Right lobe of liver (tissue), 6 donors: ENCODE data around the gene DENND1B. TPM values are rescaled to one million over a fixed set of nuclear protein-coding genes. Genes with fewer than 3 reads are reported as not detected.

ENCODE experiments used
- ATAC-seq, 4 donors: fragments of 200-7000 bp; cut with Tn5 transposase; one replicate each; pipeline ENCODE4 v1.9.1; 2020; ENCODE audit warnings: mild to moderate bottlenecking in 4 of 4, moderate library complexity in 4 of 4
- DNase-seq, 3 donors: peaks; one replicate each; pipeline ENCODE4 v3.0.0-alpha.2; 2020
- H3K27ac ChIP-seq, 3 donors: fragments of 200-600 bp; one replicate each; pipeline ENCODE4 v1.8.0; 2022
- H3K27me3 ChIP-seq, 2 donors: fragments of 200-600 bp; one replicate each; pipeline ENCODE4 v1.8.0; 2022
- H3K36me3 ChIP-seq, 4 donors: fragments of 200-600 bp; sonication (generic) in 1 of 4; one replicate each; pipeline versions ENCODE4 v1.5.1 to v1.8.0; 2017 to 2022; ENCODE audit warnings: control low read depth in 1 of 4
- H3K4me1 ChIP-seq, 4 donors: fragments of 200-600 bp; sonication (generic) in 1 of 4; one replicate each; pipeline versions ENCODE4 v1.5.1 to v1.8.0; 2017 to 2022; ENCODE audit warnings: control low read depth in 1 of 4
- H3K4me3 ChIP-seq, 3 donors: fragments of 200-600 bp; one replicate each; pipeline ENCODE4 v1.8.0; 2022
- H3K9me3 ChIP-seq, 4 donors: fragments of 200-600 bp; sonication (generic) in 1 of 4; one replicate each; pipeline versions ENCODE4 v1.5.1 to v1.8.0; 2017 to 2022; ENCODE audit warnings: control low read depth in 1 of 4
- POLR2A ChIP-seq: fragments of 450-650 bp; IDR thresholded peaks from one replicate; pipeline ENCODE4 v1.6.1; 2017; ENCODE audit warnings: antibody characterized with exemption, mild to moderate bottlenecking
- WGBS: methylation state at CpG from one replicate; pipeline ENCODE4 v1.1.6; 2018; ENCODE audit warnings: low coverage, low lambda C conversion rate; ENCODE audit not compliant: insufficient coverage; ENCODE audit errors: missing lambda C conversion rate; 5-methylcytosine and 5-hydroxymethylcytosine counted together
- intact Hi-C, 2 donors: fragments of 100-400 bp; cut with DNase I; formaldehyde crosslinking; loops; one replicate each; pipeline versions ENCODE4 v1.11.2 to v1.14.1; 2022
- total RNA-seq, 6 experiments: library from RNA; depleted of rRNA in 2 of 6; stranded (reverse); fragments of >200 nt in 2 of 6; fragmentation: NEBNext Ultra II Directional in 3 of 6; extraction: Animal tissue kit (Norgen Biotek cat#: 25700) in 3 of 6; gene quantifications; one replicate each; pipeline versions ENCODE4 v1.1.0 to v1.2.4, GENCODE V29; 2016 to 2023
- TF ChIP-seq, protein P1 (sequence below), 4 donors: fragments of 200-600 bp in 3 of 4; fragments of 450-650 bp in 1 of 4; IDR thresholded peaks; one replicate each; pipeline versions ENCODE4 v1.5.1 to v1.8.0; 2016 to 2022; ENCODE audit warnings: antibody characterized with exemption in 4 of 4, mild to moderate bottlenecking in 2 of 4
- donor health status: DM: no; HTN: yes; CAD: no.
- donor health status: DM: no; HTN: no; CAD: no.
- donor health status: DM: no; HTN: no; CAD: no.
- donor health status: DM: no; HTN: yes; CAD: no.
- donor health status: DM: no; HTN: yes; CAD: no.

Gene DENND1B
- total RNA-seq, 6 experiments from 2014 or later, result 6.4 to 8.9 (median 7.3) TPM

DNA sequence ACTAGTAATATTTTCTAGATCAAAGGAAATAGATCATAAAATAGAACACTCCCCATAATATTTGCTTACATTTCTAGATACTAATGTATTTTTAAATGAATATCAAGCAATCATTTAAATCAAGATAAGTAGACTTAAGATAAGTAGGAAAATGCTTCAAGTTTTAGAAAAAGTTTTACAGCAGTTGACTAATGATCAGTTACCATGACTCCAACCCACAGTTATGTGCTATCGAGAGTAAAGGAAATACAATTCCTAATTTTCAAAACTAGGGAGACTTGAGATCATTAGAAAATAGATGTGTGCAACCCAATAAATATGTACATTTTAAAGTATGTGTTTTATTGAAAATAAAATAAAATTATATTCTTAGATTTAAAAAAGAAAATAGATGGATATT lies 95.0 kb downstream of the DENND1B start:
- intact Hi-C loops, result no loop called here
- DNase-seq (no peak), ATAC-seq (no peak)
- Histone ChIP-seq H3K9me3 (no peaks in the 10 kb centered on the region), H3K36me3 (no peaks in the 10 kb centered on the region), H3K4me1 (no peaks in the 10 kb centered on the region), H3K4me3 (no peak overlapping the region), H3K27ac (no peak overlapping the region), H3K27me3 (no peaks in the 10 kb centered on the region)
- WGBS, result 100% methylated on average over 1 of the region's 1 CpG
- TF ChIP-seq, protein P1, sequence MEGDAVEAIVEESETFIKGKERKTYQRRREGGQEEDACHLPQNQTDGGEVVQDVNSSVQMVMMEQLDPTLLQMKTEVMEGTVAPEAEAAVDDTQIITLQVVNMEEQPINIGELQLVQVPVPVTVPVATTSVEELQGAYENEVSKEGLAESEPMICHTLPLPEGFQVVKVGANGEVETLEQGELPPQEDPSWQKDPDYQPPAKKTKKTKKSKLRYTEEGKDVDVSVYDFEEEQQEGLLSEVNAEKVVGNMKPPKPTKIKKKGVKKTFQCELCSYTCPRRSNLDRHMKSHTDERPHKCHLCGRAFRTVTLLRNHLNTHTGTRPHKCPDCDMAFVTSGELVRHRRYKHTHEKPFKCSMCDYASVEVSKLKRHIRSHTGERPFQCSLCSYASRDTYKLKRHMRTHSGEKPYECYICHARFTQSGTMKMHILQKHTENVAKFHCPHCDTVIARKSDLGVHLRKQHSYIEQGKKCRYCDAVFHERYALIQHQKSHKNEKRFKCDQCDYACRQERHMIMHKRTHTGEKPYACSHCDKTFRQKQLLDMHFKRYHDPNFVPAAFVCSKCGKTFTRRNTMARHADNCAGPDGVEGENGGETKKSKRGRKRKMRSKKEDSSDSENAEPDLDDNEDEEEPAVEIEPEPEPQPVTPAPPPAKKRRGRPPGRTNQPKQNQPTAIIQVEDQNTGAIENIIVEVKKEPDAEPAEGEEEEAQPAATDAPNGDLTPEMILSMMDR (IDR thresholded peaks at IDR 0.05), result no peak
- no peak for TF ChIP-seq POLR2A

DNA sequence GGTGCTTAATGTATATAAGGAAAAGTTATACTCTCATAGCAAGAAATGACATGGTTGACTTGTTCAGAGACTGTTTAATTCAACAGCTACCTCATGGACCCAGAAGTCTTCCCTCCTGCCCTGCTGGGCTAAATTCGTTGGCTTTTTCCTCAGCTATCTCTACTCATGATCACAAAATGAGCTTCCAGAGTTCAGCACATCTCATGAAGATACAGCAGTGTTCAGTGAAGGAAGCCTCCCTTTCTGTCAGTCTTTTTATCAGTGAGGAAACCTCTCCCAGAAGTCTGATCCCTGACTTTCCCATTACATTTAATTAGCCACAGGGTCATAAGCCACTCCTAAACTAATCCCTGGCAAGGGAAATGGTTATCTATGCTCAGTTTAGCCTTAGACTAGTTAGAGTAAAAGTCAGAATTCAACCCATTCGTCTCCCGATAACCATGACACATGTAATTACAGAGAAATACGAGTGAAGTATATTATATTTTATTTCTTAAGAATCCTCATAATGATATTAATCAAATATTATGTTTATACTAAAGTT lies 97.5 kb downstream of the DENND1B start:
- WGBS, result 70% methylated on average over 4 of the region's 4 CpGs
- H3K27me3 ChIP-seq, result no peaks in the 10 kb centered on the region
- DNase-seq, result no peak
- no peaks in the 10 kb centered on the region for H3K9me3 ChIP-seq
- TF ChIP-seq POLR2A, result no peak
- TF ChIP-seq, protein P1 (IDR thresholded peaks at IDR 0.05), result no peak
- no peak overlapping the region for H3K27ac ChIP-seq
- no peaks in the 10 kb centered on the region for H3K36me3 ChIP-seq
- intact Hi-C loops, result no loop called here
- ATAC-seq, result no peak
- peaks cover 0 to 17% (median 5%) of the 10 kb centered on the region in 4 donors for H3K4me1 ChIP-seq
- H3K4me3 ChIP-seq, result no peak overlapping the region

DNA sequence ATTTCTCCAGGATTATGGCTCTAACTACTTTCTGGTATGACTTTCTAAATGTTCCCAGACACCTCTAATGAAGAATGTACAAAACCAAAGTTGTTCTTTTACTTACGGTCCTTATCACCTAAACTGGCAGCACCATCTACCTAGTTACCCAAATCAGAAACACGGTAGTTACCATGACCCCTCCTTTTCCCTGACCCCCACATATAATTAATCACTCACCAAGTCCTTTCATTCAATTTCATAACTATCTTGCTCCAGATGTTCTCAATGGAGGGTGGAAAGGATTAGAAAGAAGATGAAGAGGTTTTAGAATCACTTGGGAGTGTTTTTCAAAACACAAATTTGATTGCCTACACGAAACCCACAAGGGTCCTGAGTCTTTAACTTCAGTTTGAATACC lies 98.0 kb downstream of the DENND1B start:
- Histone ChIP-seq H3K27me3 (no peaks in the 10 kb centered on the region), H3K4me3 (no peak overlapping the region), H3K4me1 (peaks cover 0 to 19% (median 6%) of the 10 kb centered on the region in 4 donors), H3K9me3 (no peaks in the 10 kb centered on the region), H3K27ac (no peak overlapping the region), H3K36me3 (no peaks in the 10 kb centered on the region)
- DNase-seq (no peak), ATAC-seq (no peak)
- intact Hi-C loops, result no loop called here
- WGBS, result 87% methylated on average over 3 of the region's 3 CpGs
- no peak for TF ChIP-seq POLR2A
- TF ChIP-seq, protein P1 (IDR thresholded peaks at IDR 0.05), result no peak

DNA sequence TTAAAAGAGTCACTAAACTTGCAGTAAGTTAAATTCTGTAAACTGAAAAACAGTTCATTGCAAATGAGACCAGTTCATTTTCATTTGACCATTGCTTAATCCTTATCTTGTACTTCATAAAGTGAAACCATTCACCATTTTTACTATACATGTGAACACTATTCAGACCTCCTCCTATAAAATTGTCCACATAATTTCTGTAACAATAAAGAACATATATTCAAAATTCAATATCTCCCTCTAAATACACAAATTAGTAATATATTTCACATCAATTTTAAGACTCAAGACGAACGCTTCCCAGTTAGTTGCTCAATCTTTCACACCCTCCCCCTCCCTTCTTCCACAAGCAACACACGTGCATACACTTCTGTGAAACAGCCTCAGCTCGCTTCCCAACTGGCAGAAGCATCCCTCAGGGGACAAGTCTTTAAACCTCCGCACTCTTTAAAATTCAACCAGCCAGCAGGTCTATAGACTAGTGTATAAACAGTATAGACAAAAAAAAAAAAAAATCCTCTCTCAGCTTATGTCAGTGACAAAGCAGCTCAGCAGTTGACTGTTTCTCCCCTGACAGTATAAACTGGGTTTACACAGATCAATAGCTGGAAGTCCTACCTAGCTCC lies 99.6 kb downstream of the DENND1B start:
- intact Hi-C loops, result no loop called here
- Histone ChIP-seq H3K9me3 (no peaks in the 10 kb centered on the region), H3K27ac (peak overlapping the region in 2 of 3 donors; percentile 56 to 80), H3K27me3 (no peaks in the 10 kb centered on the region), H3K4me1 (peaks cover 0 to 21% (median 9%) of the 10 kb centered on the region in 4 donors), H3K36me3 (no peaks in the 10 kb centered on the region), H3K4me3 (peak overlapping the region; percentile 1 to 49 (median 42))
- TF ChIP-seq, protein P1 (IDR thresholded peaks at IDR 0.05), result no peak
- TF ChIP-seq POLR2A, result no peak
- ATAC-seq (peak; percentile 80 to 87 (median 86)), DNase-seq (peak in 2 of 3 donors; percentile 22 to 60)
- 8% methylated on average over 5 of the region's 5 CpGs for WGBS
